BLaER1 (cell line): ENCODE data around the gene GALNT18.

Experiments used
- H3K27ac ChIP-seq: shearing (Covaris generic); formaldehyde crosslinking; 2 replicates; pipeline ENCODE4 v1.8.1; 2022
- H3K27me3 ChIP-seq: shearing (Covaris generic); formaldehyde crosslinking; 2 replicates; pipeline ENCODE4 v1.8.1; 2022
- H3K36me3 ChIP-seq: shearing (Covaris generic); formaldehyde crosslinking; 2 replicates; pipeline ENCODE4 v1.8.1; 2022
- H3K4me1 ChIP-seq: shearing (Covaris generic); formaldehyde crosslinking; 2 replicates; pipeline ENCODE4 v1.8.1; 2022
- H3K4me2 ChIP-seq: shearing (Covaris generic); formaldehyde crosslinking; 2 replicates; pipeline ENCODE4 v1.8.1; 2022
- H3K4me3 ChIP-seq: shearing (Covaris generic); formaldehyde crosslinking; 2 replicates; pipeline ENCODE4 v1.8.1; 2022
- H3K9ac ChIP-seq: shearing (Covaris generic); formaldehyde crosslinking; 2 replicates; pipeline ENCODE4 v1.8.1; 2022
- H3K9me3 ChIP-seq: shearing (Covaris generic); formaldehyde crosslinking; 2 replicates; pipeline ENCODE4 v1.8.1; 2022
- H4K20me1 ChIP-seq: shearing (Covaris generic); formaldehyde crosslinking; 2 replicates; pipeline ENCODE4 v1.8.1; 2022
- Cebpa-rat ChIP-seq: shearing (Covaris generic); IDR thresholded peaks from 2 replicates; pipeline ENCODE4 v1.8.1; 2022

Gene GALNT18

GRCh38 chr11:11297578-11297977 is 324.2 kb downstream of the GALNT18 start:
- Histone ChIP-seq H3K4me3 (no peak overlapping the region), H3K9ac (no peak overlapping the region), H3K9me3 (no peaks in the 10 kb centered on the region), H3K27ac (no peak overlapping the region), H4K20me1 (no peaks in the 10 kb centered on the region), H3K4me1 (no peaks in the 10 kb centered on the region), H3K36me3 (no peaks in the 10 kb centered on the region), H3K27me3 (no peaks in the 10 kb centered on the region), H3K4me2 (no peak overlapping the region)
- no peak for TF ChIP-seq Cebpa-rat

- Histone ChIP-seq H3K4me1 (no peaks in the 10 kb centered on the region), H3K9ac (no peak overlapping the region), H3K4me2 (no peak overlapping the region), H3K36me3 (no peaks in the 10 kb centered on the region), H3K4me3 (no peak overlapping the region), H3K9me3 (no peaks in the 10 kb centered on the region), H3K27ac (no peak overlapping the region), H3K27me3 (no peaks in the 10 kb centered on the region), H4K20me1 (no peaks in the 10 kb centered on the region)
- no peak for TF ChIP-seq Cebpa-rat
Observed at GRCh38 chr11:11296434-11296833, 325.4 kb downstream of the GALNT18 start.

GRCh38 chr11:11294551-11294855 is 327.3 kb downstream of the GALNT18 start:
- TF ChIP-seq Cebpa-rat: no peak

GRCh38 chr11:11293798-11294550 is 327.8 kb downstream of the GALNT18 start:
- Histone ChIP-seq H3K4me2 (no peak overlapping the region), H3K4me3 (no peak overlapping the region), H3K9ac (no peak overlapping the region), H3K36me3 (no peaks in the 10 kb centered on the region), H3K9me3 (no peaks in the 10 kb centered on the region), H3K27me3 (no peaks in the 10 kb centered on the region), H4K20me1 (no peaks in the 10 kb centered on the region), H3K4me1 (no peaks in the 10 kb centered on the region), H3K27ac (no peak overlapping the region)
- TF ChIP-seq Cebpa-rat: no peak

More at GRCh38 chr11:11294551-11294855, 327.3 kb downstream of the GALNT18 start:
- H3K27ac ChIP-seq: no peak overlapping the region
- H3K4me2 ChIP-seq: no peak overlapping the region
- H3K4me3 ChIP-seq: no peak overlapping the region
- no peaks in the 10 kb centered on the region for H4K20me1 ChIP-seq
- no peaks in the 10 kb centered on the region for H3K27me3 ChIP-seq
- H3K9ac ChIP-seq: no peak overlapping the region
- no peaks in the 10 kb centered on the region for H3K9me3 ChIP-seq
- H3K4me1 ChIP-seq: no peaks in the 10 kb centered on the region
- H3K36me3 ChIP-seq: no peaks in the 10 kb centered on the region

GRCh38 chr11:11292839-11293238 is 329.0 kb downstream of the GALNT18 start:
- H3K9ac ChIP-seq: no peak overlapping the region

GRCh38 chr11:11291041-11292015 is 330.5 kb downstream of the GALNT18 start:
- Histone ChIP-seq H4K20me1 (no peaks in the 10 kb centered on the region), H3K4me1 (no peaks in the 10 kb centered on the region), H3K9me3 (no peaks in the 10 kb centered on the region), H3K27ac (no peak overlapping the region), H3K27me3 (no peaks in the 10 kb centered on the region), H3K4me2 (no peak overlapping the region), H3K9ac (no peak overlapping the region), H3K36me3 (no peaks in the 10 kb centered on the region), H3K4me3 (no peak overlapping the region)
- no peak for TF ChIP-seq Cebpa-rat

More at GRCh38 chr11:11292839-11293238, 329.0 kb downstream of the GALNT18 start:
- TF ChIP-seq Cebpa-rat: no peak
- H3K4me3 ChIP-seq: no peak overlapping the region
- H3K9me3 ChIP-seq: no peaks in the 10 kb centered on the region
- H3K36me3 ChIP-seq: no peaks in the 10 kb centered on the region
- no peaks in the 10 kb centered on the region for H3K4me1 ChIP-seq
- H3K4me2 ChIP-seq: no peak overlapping the region
- no peaks in the 10 kb centered on the region for H4K20me1 ChIP-seq
- H3K27ac ChIP-seq: no peak overlapping the region
- H3K27me3 ChIP-seq: no peaks in the 10 kb centered on the region

- no peak overlapping the region for H3K4me3 ChIP-seq
- H3K9ac ChIP-seq: no peak overlapping the region
- H3K4me2 ChIP-seq: no peak overlapping the region
- H3K27ac ChIP-seq: no peak overlapping the region
- H3K27me3 ChIP-seq: no peaks in the 10 kb centered on the region
- no peaks in the 10 kb centered on the region for H3K4me1 ChIP-seq
- TF ChIP-seq Cebpa-rat: no peak
- no peaks in the 10 kb centered on the region for H4K20me1 ChIP-seq
- no peaks in the 10 kb centered on the region for H3K36me3 ChIP-seq
- no peaks in the 10 kb centered on the region for H3K9me3 ChIP-seq
Observed at GRCh38 chr11:11290354-11290753, 331.5 kb downstream of the GALNT18 start.

GRCh38 chr11:11289669-11290068 is 332.1 kb downstream of the GALNT18 start:
- Histone ChIP-seq H3K4me3 (no peak overlapping the region), H3K27ac (no peak overlapping the region), H3K4me1 (no peaks in the 10 kb centered on the region), H3K36me3 (no peaks in the 10 kb centered on the region), H3K9ac (no peak overlapping the region), H4K20me1 (no peaks in the 10 kb centered on the region), H3K27me3 (no peaks in the 10 kb centered on the region), H3K4me2 (no peak overlapping the region), H3K9me3 (no peaks in the 10 kb centered on the region)
- no peak for TF ChIP-seq Cebpa-rat

- no peaks in the 10 kb centered on the region for H3K4me1 ChIP-seq
- H4K20me1 ChIP-seq: no peaks in the 10 kb centered on the region
- no peak overlapping the region for H3K4me2 ChIP-seq
- no peak for TF ChIP-seq Cebpa-rat
- H3K9me3 ChIP-seq: no peaks in the 10 kb centered on the region
- no peak overlapping the region for H3K9ac ChIP-seq
- H3K27me3 ChIP-seq: no peaks in the 10 kb centered on the region
- H3K27ac ChIP-seq: no peak overlapping the region
- H3K36me3 ChIP-seq: no peaks in the 10 kb centered on the region
- H3K4me3 ChIP-seq: no peak overlapping the region
Observed at GRCh38 chr11:11288972-11289616, 332.7 kb downstream of the GALNT18 start.

- H3K27ac ChIP-seq: no peak overlapping the region
- no peak for TF ChIP-seq Cebpa-rat
Observed at GRCh38 chr11:11284481-11284880, 337.3 kb downstream of the GALNT18 start.

More at GRCh38 chr11:11284481-11284880, 337.3 kb downstream of the GALNT18 start:
- Histone ChIP-seq H4K20me1 (no peaks in the 10 kb centered on the region), H3K4me1 (peaks cover 12% of the 10 kb centered on the region), H3K4me3 (no peak overlapping the region), H3K36me3 (no peaks in the 10 kb centered on the region), H3K9ac (no peak overlapping the region), H3K4me2 (no peak overlapping the region), H3K27me3 (no peaks in the 10 kb centered on the region), H3K9me3 (no peaks in the 10 kb centered on the region)
